NCI-H345 (cell line): ENCODE data around the gene ARPIN.
"Not testable (repeated sequence)": the region's sequence is repeated elsewhere in the genome, so short reads cannot be mapped to it uniquely, and the experiment has no call there.

Source experiments
- DNase-seq: peaks from one replicate; lab custom pipeline; 2025; lab: John Stamatoyannopoulos, UW

Gene ARPIN

DNA sequence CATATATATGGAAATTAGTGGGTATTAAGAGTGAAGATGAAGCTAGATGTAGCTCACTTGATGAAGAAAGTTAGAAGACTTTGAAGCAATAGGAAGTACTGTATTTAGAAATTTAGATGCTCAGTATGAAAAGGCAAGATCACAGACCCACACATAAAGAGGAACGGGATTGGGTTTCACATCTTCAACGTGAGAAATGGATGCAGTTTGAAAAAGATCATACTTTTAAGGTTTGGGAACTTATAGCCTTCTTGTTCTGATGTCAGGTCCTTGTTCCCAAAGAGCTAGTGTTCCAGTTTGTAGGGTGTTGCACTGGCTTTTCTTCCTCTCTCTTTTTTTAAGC is 35.7 kb downstream of the ARPIN start:
- no peak for DNase-seq

DNA sequence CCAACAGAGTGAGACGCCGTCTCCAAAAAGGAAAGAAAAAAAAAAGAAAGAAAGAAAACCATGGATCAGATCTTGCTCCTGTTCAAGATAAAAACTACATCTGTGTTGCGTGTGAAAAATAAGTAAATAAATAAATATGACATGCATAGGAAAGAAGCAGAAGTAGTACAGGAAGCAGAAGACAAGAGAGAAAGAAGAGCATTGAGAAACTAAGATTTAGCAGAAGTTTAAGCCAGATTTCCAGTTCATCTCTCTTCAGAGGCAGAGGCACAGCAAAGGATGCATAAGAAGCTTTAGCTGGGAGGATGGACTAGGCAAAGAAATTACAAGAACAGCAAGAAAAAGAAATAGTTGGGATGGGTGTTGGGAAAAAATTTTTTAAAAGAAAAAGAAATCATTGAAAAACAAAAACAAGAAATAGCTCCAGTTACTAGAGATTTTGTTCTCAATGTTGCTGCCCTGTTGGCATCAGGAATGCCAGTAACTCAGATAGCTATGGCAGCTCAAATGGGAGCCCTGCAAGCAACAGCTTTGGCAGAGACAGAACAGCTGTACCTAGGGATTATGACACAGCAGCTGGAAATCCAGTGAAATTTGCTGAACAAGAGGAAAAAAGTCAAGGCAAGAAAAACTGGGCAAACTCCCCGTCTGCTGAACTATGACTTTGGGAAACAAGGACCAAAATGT is 36.2 kb downstream of the ARPIN start:
- no peak for DNase-seq

DNA sequence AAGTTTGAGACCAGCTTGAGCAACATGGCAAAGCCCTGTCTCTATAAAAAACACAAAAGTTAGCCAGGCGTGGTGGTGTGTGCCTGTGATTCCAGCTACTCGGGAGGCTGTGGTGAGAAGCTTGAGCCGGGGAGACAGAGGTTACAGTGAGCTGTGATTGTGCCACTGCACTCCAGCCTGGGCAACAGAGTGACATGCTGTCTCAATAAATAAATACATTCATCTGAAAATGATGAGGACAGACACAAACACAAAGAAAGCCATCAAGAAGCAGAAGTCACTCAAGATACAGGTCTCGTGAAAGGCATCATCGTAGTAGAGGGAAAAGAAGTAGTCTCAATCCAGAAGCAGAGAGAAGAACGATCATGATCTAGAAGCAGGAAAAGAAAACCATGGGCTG is 37.0 kb downstream of the ARPIN start:
- DNase-seq = no peak

DNA sequence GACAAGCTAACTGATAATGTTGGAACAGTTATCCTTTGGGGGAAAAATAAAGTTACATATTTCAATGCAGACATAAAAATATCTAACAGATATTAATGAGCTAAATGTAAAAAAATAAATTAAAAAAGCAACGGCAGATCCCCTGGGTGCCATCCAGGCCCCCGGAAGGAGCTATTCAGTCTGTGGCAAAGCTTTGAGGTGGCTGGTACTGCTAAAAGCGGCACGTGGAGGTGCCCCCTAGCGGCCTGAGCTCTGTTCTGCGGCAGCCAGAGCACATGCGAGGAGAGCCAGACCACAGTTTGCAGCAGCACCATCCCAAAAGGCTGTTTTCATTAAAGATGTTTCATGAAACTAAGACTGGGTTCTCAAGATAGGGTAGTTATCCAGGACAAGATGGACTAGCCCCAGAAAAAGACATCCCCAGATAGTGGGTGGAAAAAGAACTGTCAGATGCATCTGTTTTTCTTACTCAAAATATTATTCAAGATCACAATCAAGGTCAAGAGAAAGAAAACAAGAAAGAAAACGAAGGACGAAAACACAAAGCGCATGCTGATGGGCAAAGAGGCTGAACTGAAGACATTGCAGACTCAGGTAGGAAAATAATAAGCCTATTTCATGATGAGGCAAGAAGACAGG is 37.7 kb downstream of the ARPIN start:
- DNase-seq = peak; percentile 58

DNA sequence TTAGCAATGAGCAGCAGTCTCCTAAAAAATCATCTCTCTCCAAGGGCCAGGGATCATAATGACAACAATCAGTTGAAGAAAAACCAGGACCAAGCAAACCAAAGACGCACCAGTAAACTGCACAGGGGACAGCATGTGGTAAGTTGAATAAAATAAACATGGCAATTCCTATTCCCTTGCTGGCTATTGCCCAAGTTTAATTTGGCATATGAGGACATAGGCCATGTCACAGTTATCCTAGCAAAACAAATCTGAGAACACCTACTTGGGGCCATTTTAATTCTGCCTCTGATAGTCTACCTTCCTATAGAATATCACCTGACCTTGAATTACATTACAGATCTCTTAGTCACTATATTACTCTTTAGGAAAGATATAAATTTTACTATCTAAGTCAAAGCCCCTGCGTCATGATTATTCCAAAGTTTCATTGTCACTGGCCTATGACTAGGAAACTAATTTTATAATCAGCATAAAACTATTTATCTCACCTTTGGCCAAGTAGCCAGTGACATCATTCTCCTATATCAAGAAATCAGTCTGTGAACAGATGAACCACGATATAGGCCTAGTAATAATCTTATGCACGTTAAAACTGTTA is 42.0 kb downstream of the ARPIN start:
- no peak for DNase-seq

DNA sequence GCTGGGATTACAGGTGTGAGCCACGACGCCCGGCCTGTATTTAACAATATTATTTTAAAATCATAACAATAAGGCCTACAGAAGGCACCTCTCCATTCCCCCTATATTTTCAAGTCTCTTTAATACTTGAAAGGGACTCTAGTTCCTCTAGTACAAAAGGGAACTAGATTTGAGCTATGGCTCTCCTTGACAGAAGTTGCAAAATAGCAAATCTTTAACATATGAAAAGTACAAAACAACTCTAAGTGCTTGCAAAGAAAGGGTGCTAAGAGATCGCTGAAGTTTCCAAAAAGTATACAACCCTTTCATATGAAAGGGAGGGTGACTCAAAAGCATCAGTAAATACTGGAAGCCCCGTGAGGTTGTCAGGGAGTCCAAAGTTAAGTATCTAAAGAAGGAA is 42.7 kb downstream of the ARPIN start:
- no peak for DNase-seq

DNA sequence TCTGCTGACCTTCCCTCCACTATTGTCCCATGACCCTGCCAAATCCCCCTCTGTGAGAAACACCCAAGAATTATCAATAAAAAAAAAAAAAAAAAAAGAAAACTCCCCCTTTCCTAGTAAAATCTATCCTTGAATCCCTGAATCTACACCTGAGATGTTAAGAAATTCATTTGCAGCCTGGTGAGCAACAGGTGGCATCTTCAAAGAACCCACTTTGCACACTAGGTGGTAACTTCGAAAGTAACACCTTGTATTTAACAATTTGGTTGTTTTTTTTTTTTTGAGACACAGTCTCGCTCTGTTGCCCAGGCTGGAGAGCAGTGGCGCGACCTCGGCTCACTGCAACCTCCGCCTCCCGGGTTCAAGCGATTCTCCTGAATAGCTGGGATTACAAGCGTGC is 43.3 kb downstream of the ARPIN start:
- not testable (repeated sequence) for DNase-seq

DNA sequence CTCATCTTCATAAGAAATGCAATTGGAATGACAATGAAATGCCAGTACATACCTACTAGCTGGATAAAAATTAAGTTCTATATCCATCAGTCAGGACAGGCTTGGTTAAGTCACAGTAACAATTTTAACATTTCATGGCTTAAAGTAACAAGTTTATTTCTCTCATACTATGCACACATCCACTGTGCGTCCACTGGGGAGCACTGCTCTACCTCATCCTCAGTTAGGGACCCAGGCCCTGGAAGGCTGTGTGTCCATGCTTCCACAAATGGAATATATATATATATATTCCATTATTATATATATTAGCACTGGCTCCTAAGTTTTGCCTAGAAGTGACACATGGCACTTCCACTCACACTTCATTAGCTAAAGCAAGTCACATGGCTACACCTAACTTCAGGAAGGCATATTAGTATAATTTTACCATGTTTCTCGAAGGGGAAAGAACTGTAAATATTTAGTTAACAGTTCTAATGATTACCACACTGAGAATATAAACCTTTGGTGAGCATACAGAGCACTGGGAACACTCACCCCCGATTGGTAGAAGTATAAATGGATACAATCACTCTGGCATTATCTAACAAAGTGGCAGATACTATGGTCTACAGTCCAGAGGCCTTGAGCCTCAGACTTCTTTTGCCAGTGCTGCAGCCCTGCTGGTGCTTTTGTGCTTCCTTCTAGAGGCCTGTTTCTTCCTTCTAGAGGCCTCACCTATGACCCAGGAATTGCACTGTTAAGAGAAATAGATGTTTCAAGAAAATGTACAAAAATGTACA is 47.6 kb downstream of the ARPIN start:
- DNase-seq = no peak

DNA sequence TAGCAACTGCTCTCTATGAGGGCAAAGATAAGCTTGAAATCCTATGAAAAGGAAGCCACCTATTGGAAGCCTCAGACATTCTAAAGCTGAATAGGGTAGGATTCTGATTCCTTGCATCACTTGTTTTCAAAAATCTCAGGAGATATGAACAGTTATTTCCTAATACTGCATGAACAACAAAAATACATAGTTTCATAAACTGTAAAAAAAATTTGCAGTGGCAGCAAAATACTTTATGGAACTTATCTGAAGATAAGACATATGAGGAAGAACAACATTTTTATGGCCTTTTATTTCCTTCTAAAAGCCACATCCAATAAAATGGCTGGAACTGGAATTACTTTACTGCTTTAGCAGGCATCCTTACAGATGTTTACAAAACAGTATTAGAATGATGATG is 48.8 kb downstream of the ARPIN start:
- DNase-seq = no peak

DNA sequence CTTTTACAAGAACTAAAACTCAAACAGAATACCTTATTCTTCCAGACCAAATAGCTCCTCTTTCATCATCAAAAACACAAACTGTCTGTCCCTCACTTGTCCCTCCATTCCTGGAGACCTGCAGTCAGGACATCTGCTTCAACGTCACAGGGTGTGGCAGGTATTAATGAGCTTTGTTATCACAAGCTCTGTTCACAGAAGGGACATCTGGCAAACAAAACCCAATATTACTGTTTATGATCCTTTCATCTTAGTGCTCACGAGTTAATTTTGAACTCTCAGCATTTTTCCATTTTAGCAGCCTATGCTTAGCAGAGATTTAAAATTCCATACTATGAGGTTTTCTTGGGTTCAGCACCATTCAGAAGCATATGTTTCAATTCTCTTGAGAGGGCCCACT is 51.9 kb downstream of the ARPIN start:
- no peak for DNase-seq

DNA sequence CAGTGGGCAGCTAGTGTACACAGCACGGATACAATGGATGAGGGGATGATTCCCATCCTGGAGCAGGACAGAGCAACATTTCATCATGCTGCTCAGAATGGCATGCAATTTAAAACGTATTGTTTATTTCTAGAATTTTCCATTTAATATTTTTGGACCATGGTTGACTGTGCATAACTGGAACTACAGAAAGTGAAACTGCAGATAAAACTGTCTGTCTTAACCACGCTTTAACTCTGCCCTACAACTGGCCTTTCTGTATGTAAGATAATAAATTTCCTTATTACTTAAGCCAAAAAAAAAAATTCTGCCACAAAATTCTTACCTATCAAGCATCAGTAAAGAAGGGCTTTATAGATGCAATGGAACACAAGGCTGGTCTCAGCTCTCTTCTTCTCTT is 52.3 kb downstream of the ARPIN start:
- DNase-seq = no peak

DNA sequence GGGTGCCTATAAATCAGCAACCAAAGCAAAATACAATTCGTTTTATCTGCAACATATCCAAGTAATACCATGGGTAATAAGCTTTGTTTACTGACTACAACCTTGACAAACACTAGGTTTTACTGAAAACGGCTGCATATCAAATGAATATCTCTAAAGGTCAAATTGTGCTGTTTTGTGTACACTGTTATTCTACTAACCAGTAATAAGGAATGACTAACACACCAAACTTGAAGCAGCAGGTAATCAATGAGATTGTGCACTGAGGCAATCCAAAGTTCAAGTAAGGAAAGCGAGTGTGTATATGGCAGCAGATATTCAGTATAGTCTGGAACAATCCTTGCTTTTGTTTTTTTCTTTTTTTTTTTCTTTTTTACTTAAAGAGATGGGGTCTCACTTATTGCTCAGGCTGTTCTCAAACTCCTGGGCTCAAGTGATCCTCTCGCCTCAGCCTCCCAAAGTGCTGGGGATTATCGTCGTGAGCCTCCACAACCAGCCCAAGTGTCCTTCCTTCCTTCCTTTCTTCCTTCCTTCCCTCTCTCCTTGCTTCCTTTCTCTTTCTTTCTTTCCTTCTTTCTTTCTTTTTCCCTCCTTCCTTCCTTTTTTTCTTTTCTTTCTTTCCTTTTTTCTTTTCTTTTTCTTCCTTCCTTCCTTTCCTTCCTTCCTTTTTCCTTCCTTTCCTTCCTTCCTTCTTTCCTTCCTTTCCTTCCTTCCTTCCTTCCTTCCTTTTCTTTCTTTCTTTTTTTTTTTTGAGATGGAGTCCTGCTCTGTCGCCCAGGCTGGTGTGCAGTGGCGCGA is 53.9 kb downstream of the ARPIN start:
- no peak for DNase-seq

DNA sequence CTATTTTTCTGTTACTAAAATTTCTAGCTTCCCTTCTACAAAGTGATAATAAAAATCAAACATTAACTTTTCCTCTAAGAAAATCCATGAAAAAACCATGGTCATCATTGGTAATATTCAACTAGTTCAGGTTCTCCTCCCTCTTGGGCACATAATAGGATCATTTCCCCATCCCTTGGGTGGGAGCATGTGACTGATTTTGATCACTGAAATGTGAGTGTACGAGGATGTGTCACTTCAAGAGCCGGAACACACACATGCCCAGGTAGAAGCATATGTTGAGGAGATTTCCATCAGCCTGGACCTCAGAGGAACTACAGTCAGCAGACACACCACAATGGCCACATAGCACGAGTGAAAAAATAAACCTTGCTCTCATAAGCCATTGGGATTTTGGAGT is 55.1 kb downstream of the ARPIN start:
- no peak for DNase-seq

DNA sequence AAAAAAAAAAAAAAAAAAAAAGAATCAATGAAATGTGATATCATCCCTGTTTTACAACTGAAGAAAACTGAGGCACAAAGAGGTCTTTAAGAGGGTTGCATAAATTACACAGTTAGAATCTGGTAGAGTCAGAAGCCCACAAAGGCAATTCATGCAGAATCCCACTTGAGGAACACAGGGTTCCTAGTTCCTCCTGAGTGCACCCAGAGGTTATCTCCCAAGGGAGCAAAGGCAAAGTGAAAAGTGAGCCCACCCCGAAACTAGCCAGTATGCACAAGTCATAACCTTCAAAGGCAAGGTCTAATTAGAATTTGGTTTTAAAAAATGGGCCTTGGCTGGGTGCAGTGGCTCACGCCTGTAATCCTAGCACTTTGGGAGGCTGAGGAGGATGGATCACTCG is 56.8 kb downstream of the ARPIN start:
- DNase-seq = no peak

DNA sequence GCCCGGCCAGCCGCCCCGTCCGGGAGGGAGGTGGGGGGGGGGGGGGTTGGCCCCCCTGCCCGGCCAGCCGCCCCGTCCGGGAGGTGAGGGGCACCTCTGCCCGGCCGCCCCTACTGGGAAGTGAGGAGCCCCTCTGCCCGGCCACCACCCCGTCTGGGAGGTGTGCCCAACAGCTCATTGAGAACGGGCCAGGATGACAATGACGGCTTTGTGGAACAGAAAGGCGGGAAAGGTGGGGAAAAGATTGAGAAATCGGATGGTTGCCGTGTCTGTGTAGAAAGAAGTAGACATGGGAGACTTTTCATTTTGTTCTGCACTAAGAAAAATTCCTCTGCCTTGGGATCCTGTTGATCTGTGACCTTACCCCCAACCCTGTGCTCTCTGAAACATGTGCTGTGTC is 57.9 kb downstream of the ARPIN start:
- not testable (repeated sequence) for DNase-seq

DNA sequence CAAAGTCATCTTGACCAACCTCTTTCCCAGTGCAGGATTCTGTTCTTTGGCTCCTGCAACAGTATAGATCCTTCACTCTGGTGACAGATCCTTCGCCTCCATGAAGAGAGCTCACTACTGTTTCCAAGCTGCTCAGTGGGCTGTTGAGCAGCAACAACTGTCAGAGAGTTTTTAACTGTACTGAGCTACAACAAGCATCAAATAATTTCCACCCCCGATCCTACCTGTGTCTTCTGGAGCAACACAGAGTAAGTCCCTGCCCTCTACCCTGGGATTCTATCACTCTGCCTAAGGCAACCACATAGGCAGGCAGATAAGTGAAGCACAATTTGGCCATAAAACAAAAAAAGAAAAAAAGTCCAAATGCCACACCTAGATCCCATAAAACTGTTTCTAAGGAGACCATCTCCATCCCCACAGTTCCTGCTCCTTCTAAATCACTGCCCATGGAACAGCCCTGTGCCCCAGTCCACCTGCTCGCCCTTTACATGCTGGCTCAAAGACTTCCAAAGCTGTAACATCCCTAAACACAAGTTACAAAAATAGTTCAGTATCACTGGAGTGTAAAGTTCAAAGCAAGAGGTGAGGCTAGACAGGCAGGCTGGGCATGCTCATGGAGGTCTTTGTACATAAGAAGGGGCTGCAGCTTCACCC is 60.3 kb downstream of the ARPIN start:
- no peak for DNase-seq

DNA sequence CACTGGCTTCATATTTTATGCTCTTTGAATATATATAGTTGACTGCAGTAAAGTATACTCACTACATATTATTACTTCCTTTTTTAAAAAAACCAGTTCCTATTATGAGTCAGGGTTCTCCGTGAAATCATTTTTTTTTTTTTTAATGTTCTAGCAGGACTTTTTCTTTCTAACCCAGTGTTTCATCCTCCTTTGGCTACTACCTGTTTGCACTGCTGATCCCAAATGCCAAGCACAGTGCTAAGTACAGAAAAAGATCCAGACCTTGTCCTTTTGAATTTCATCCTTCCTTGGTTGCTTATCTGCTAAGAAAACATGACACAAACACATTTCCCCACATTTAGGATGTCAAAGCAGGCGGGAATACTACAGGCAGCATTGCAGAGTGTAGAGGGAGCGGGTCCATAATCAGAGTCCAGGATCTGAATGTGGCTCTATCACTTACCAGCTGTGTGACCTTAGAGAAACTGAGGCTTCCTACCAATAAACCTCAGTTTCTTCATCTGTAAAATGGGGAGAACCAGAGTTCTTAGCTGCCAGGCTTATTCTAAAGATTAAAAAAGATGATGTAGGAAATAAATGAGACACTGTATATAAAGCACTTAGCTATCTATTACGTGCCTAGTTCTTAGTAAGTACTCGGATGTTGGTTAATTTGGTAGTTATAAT is 60.9 kb downstream of the ARPIN start:
- DNase-seq = no peak

DNA sequence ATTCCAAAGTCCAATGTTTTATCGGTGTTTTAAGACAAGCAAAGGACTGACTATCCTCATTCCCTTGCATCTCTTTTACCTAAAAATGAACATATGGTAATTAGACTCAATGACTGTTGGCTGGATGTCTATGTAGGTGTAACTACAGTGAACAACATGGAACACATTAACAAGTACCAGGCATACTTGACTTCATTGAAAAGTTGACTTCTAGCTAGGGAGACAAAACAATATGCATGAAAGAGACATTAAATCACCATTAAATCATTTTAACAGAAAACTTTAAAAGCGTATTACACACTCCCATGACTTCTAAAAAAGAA is 63.8 kb downstream of the ARPIN start:
- DNase-seq = no peak

DNA sequence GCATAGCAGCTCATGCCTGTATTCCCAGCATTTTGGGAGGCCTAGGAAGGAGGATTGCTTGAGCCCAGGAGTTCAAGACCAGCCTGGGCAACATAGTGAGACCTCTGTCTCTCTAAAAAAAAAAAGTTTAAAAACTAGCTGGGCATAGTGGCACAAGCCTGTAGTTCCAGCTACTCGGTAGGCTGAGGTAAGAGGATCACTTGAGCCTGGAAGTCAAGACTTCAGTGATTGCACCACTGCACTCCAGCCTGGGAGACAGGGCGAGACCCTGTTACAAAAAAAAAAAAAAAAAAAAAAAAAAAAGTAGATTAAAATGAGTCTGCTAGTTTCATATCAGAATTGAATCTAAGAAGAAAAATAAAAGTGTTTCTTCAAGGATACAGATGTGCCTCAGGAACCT is 65.7 kb downstream of the ARPIN start:
- no peak for DNase-seq

DNA sequence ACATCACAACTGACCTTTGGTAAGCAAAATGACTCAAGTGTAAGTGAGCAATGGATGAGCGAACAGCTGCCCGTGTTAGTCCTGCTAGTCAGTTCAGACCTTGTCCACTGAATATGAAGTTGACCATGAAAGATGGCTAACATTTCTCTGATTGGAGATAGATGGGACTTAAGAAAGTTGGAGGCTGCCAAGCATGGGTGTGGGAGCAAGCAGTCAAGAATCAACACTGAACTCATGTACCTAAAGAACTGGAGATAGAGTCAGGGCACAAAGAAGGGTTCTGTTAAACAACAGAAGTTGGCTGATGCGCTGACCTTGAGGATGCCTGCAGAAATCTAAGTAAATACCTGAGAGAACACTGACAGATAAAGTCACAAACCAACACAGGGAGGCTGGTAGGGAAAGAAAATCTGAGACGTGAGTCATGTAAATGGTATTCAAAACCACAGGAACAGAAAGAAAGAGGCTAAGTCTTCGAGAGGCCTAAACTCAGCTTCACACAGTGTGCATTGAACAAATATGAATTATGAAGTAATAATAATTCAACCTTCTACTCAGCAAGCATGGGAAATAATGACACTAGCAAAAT is 67.4 kb downstream of the ARPIN start:
- DNase-seq = no peak
